ENCODE results near the gene C8A.

C8A gene

GRCh38 chr1:56836359-56836758 is 18.2 kb upstream of the C8A start:
- in situ Hi-C loops (cut with MboI; ENCODE audit: low sequenced_read_pairs), result loop anchor here (25.0 kb wide), 2 partner anchors 126 to 1201 kb away; partner anchors contain the start of gene C8B

GRCh38 chr1:56837244-56837939 is 17.2 kb upstream of the C8A start:
- in situ Hi-C loops (cut with MboI; ENCODE audit: low sequenced_read_pairs), result loop anchor here (25.0 kb wide), 2 partner anchors 125 to 1200 kb away; partner anchors contain the start of gene C8B

DNA sequence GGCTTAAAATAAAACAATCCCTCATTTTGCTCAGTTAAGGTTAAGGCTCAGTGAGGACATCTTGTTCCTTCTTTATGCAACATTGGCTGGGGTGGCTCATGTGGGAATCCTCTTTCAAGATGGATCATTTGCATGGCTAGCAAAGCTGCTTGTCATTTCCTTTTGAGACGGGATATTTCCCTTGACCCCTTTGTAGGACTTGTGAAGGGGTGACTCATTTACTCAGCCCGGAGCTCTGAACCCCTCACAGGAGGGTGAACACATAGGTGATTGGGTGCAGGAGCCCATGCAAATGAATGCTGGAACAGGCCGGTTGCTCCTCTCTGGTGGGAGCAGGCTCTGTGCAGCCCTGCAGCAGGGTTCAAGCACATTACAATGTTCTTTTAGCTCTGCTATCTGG is 15.8 kb upstream of the C8A start:
- in situ Hi-C loops (cut with MboI; ENCODE audit: low sequenced_read_pairs), result loop anchor here (25.0 kb wide), 2 partner anchors 124 to 1199 kb away; partner anchors contain the start of gene C8B

DNA sequence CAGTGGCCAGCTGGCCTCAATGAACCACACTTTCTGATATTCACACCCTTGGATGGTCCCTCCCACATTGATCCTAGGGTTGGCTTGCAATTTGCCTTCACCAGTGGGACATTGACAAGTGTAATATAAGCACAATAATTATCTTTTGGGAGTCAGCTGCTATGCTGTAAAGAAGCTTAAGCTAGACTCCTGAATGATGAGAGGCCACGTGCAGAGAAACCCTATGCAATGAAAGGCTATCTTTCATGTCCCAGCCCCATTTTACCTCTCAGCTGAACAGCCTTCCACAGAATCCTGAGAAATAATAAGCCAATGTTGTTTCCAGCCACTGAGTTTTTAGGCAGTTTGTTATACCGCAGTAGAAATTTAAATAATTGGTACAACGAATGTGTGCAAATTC is 11.1 kb upstream of the C8A start:
- in situ Hi-C loops (cut with MboI; ENCODE audit: low sequenced_read_pairs), result loop anchor here (25.0 kb wide), 2 partner anchors 119 to 1194 kb away; partner anchors contain the start of gene C8B

DNA sequence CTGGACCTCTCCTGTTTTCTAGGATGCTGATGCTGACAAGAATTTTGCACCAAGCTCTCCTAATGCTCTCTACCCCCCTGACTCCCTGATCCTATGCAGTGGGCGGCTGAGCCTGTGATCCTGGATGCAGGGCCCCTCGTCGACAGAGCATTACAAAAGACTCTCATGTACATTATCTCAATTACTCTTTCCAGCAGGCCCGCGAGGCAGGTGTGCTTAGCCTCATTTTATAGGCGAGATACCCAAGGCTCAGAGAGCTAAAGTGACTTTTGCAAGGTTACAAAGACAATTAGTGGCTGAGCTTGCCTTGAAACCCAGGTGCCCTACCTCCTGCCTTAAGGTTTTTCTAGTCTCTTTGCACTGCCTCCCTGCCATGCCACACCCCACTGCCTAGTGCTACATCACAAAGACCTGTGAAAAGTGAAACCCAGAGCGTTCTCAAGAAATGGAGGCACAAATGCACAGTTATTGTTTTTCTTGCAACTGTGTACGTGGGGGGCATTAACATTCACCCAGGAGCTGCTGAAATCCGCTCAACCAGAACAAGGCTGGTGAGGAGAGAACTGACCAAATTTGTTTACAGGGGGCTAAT is 10.0 kb upstream of the C8A start:
- in situ Hi-C loops (cut with MboI; ENCODE audit: low sequenced_read_pairs), result loop anchor here (25.0 kb wide), 2 partner anchors 118 to 1193 kb away; partner anchors contain the start of gene C8B

- in situ Hi-C loops (cut with MboI; ENCODE audit: low sequenced_read_pairs), result loop anchor here (25.0 kb wide), 2 partner anchors 117 to 1192 kb away; partner anchors contain the start of gene C8B
Measured at GRCh38 chr1:56845343-56845742, 9.3 kb upstream of the C8A start.

DNA sequence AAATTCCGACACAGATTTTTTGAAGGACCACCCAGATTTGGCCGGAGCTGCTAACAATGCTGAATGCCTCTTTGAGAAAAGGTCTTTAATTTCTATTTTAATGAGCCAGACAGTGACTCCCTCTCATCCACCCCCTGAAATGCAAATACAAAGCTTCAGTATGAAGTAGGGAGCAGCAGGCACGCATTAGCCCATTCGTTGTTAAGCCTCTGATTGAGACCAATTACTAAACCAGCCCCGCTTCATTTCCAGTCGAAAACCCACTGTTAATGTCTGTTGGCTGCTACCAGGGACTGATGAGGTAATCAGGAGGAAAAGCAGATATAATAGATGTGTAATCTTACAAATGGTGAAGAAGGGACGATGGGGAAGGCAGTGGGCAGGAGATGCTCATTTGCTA is 4.8 kb upstream of the C8A start:
- in situ Hi-C loops (cut with MboI; ENCODE audit: low sequenced_read_pairs), result loop anchor here (25.0 kb wide), 2 partner anchors 113 to 1188 kb away; partner anchors contain the start of gene C8B

- in situ Hi-C loops (cut with MboI; ENCODE audit: low sequenced_read_pairs), result no loop called here
Measured at GRCh38 chr1:56850411-56850810, 4.2 kb upstream of the C8A start.

- in situ Hi-C loops (cut with MboI; ENCODE audit: low sequenced_read_pairs), result no loop called here
Measured at GRCh38 chr1:56850922-56851321, 3.7 kb upstream of the C8A start.

- in situ Hi-C loops (cut with MboI; ENCODE audit: low sequenced_read_pairs), result no loop called here
Measured at GRCh38 chr1:56852476-56852875, 2.1 kb upstream of the C8A start.

GRCh38 chr1:56855190-56855589 is 593 bp downstream of the C8A start:
- in situ Hi-C loops (cut with MboI; ENCODE audit: low sequenced_read_pairs), result no loop called here

DNA sequence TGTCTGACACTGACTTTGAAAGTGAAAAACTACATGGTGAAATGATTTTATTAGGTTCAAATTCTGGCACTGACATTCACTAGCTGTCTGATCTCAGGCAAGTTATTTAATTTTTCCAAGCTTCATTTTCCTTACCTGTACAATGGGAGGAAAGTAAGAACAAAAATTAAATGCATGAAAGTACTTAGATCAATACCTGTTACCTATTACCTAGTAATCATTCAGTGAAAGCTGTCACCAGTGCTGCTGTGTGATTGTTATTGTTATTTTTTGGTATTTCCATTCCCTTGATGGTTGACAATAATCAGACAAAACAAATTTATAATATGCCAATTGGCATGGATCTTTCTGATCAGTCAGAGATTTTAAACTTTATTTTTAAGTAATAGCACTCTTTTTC is 1.6 kb downstream of the C8A start:
- in situ Hi-C loops (cut with MboI; ENCODE audit: low sequenced_read_pairs), result no loop called here

- in situ Hi-C loops (cut with MboI; ENCODE audit: low sequenced_read_pairs), result no loop called here
Measured at GRCh38 chr1:56859287-56859686, 4.7 kb downstream of the C8A start.

- in situ Hi-C loops (cut with MboI; ENCODE audit: low sequenced_read_pairs), result no loop called here
Measured at GRCh38 chr1:56863265-56863992, 8.8 kb downstream of the C8A start.

DNA sequence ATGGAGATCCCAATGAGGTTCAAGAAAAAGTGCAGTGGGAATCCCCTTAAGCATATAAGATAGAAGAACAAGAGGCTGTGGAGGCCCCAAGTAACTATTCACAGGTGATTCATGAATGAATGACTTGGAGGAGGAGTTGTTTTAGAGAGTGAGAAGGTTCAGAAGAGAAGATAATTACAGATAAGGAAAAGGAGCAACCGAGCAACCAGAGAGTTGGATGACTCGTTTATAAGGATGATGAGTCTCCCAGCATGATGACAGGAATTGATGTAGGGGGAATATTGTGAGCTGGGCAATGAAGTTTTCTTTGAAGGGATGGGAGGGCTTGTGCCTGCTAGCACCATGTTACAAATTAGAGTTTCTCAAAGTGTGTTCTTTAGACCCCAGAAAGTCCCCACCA is 9.8 kb downstream of the C8A start:
- in situ Hi-C loops (cut with MboI; ENCODE audit: low sequenced_read_pairs), result no loop called here

GRCh38 chr1:56866656-56867055 is 12.1 kb downstream of the C8A start:
- in situ Hi-C loops (cut with MboI; ENCODE audit: low sequenced_read_pairs), result no loop called here

GRCh38 chr1:56867491-56867890 is 12.9 kb downstream of the C8A start:
- in situ Hi-C loops (cut with MboI; ENCODE audit: low sequenced_read_pairs), result no loop called here

DNA sequence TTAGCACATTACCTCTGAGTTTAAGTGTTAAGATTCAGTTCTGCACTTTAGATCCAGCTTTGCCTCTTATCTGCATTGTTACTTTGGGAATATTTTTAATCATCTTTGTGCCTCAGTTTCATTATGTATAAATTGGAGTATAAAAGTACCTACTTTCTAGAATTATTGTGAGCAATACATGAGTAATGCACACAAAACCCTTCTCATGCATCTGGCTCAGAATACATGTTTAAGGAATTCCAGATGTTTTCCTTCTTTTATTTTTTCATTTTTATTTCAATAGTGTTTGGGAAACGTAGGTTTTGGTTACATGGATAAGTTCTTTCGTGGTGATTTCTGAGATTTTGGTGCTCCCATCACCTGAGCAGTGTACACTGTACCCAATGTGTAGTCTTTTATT is 14.2 kb downstream of the C8A start:
- in situ Hi-C loops (cut with MboI; ENCODE audit: low sequenced_read_pairs), result no loop called here

- in situ Hi-C loops (cut with MboI; ENCODE audit: low sequenced_read_pairs), result no loop called here
Measured at GRCh38 chr1:56872597-56872996, 18.0 kb downstream of the C8A start.

DNA sequence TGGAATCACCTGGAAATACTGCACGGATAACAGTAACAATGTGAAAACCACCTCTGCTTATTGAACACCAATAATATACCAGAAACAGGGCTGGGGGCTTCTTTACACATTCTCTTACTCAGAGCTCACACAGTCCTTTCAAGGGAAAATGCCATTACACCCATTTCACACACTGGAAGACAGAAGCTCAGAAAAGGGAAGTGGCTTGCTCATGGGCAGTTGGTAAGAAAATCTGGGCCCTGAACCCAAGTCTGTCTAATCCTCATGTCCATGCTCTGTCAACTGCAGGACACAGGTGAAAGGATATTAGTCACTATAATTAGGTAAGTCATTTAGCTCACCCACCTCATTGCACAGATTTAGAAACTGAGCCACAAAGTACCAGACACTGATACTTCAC is 18.6 kb downstream of the C8A start:
- in situ Hi-C loops (cut with MboI; ENCODE audit: low sequenced_read_pairs), result no loop called here

- in situ Hi-C loops (cut with MboI; ENCODE audit: low sequenced_read_pairs), result no loop called here
Measured at GRCh38 chr1:56874689-56875088, 20.1 kb downstream of the C8A start.

DNA sequence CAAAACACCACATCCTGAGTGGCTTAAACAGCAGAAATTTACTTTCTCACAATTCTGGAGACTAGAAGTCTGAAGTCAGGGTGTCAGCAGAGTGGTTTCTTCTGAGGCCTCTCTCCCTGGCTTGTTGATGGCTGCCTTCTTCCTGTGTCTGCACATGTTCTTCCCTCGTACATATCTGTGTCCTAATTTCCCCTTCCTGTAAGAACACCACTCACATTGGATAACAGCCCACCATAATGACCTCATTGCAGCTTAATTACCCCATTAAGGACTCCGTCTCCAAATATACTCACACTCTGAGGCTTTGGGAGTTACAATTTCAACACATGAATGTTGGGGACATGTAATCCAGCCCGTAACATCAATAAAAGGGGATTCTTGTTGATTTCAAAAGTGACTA is 23.4 kb downstream of the C8A start:
- in situ Hi-C loops (cut with MboI; ENCODE audit: low sequenced_read_pairs), result no loop called here
